ENCODE results near the gene CD44.

- TF ChIP-seq CTCF (IDR thresholded peaks at IDR 0.05) (no peak), POLR2A (IDR thresholded peaks at IDR 0.05) (no peak)
Observed at GRCh38 chr11:35250621-35251020, 111.7 kb downstream of the CD44 start.

All from thyroid gland (tissue), 4 donors.